ENCODE results near the gene RASL11A. TPM values are rescaled to one million over a fixed set of nuclear protein-coding genes. Genes with fewer than 3 reads are reported as not detected.
A peak's percentile ranks its signal among the peaks of the same experiment; 100 is the strongest.
"Not testable (repeated sequence)": the region's sequence is repeated elsewhere in the genome, so short reads cannot be mapped to it uniquely, and the experiment has no call there.

Gene RASL11A
- total RNA-seq, 1 experiment from 2014 or later, result 6.2 TPM

GRCh38 chr13:27267596-27267995 lies 3.0 kb upstream of the RASL11A start:
- no peak for DNase-seq (ENCODE audit: low read depth)

GRCh38 chr13:27269114-27269665 lies 1.4 kb upstream of the RASL11A start:
- DNase-seq (ENCODE audit: low read depth), result no peak

DNA sequence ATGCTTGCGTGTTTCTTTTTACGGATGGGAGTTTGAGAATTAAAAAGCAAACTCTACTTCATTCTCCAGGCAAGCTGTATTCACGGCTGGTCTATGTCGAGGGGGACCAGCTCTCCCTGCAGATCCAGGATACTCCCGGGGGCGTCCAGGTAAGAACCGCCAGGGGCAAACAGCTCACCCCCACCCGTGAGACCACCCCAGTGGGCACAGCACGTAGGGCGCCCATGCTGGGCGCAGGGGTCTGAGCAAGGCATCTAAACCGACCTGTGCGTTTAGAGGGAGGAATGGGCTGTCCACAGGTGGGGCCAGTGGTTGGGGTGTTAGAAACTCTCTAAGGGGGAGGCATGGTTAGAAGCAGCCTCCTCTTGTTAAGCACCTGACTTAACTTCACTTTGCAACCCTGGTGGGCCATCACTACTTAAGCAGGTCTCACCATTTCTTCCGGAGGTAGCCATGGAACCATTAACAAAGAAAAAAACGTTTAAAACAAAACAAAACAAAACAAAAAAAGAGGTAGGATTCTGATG lies 1.0 kb downstream of the RASL11A start:
- no peak for DNase-seq (ENCODE audit: low read depth)

- no peak for DNase-seq (ENCODE audit: low read depth)
Measured at GRCh38 chr13:27273658-27274425, 3.2 kb downstream of the RASL11A start.

DNA sequence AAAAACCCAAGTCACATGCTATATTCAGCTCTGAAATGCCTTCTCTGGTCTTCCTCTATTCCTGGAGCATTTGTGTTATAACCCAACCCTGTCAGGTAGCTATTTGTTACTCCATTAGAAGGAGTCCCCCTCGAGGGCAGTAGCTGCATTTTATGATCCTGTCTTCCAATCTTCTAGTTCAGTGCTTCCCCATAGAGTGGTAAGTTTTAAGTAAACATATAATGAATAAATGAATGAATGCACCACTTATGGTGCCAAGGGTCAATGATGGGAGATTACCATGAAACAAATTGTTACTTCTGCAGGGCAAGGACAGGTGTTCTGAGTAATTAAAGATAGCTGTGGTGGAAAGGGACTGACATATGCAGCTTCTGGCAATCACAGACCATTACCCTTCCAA lies 4.0 kb downstream of the RASL11A start:
- DNase-seq (ENCODE audit: low read depth), result no peak

DNA sequence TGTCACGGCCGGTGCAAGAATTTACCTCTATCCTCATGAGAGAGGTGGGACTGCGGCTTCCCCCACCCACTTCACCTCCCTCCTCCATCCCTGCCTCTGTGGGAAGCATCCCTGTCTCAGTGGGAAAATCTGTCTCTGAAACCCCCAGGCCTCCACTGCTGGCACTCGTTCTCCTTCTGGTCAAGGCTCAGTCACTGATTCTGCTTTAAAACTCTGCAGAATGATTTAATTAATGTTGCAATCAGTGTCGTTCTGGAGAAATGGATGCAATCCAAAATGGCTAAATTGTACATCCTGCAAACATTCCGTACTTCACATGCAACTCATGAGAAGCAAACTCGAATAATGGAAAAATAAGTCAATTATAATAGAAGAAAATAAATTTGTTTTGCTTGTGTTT lies 5.6 kb downstream of the RASL11A start:
- DNase-seq (ENCODE audit: low read depth), result no peak

GRCh38 chr13:27279506-27279905 lies 8.9 kb downstream of the RASL11A start:
- no peak for DNase-seq (ENCODE audit: low read depth)

GRCh38 chr13:27280009-27280656 lies 9.5 kb downstream of the RASL11A start:
- DNase-seq (ENCODE audit: low read depth), result peak; percentile 13

DNA sequence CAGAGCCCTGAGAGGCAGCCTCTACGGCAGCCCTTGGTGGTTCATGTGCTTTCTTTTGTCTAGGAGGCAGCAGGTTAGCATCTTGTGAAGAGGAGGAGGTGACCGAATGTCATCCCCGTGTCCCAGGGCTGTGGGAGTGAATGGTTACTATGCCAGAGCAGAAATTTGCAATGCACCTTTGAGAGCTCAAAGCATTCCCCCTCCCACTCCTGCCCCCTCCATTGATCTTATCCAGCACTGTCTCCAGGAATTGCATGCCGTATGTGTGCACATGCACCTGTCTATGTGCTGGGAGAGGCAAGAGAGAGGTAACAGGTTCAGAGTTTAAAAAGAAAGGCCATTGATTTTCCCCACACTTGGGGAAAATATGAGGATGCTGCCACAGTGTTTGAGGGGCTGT lies 10.2 kb downstream of the RASL11A start:
- no peak for DNase-seq (ENCODE audit: low read depth)

DNA sequence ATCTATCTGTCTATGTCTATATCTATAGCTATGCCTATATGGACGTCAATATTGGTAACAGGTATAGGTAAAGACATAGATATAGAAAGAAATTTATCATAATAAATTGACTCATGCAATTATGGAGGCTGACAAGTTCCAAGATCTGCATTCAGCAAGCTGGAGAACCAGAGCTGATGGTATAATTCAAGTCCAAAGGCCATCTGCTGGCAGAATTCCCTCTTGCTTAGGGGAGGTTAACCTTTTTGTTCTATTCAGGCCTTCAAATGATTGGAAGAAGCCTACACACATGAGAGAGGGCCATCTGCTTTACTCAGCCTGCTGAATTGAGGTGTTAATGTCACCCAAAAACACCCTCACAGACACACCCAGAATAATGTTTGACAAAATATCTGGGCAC lies 10.8 kb downstream of the RASL11A start:
- no peak for DNase-seq (ENCODE audit: low read depth)

GRCh38 chr13:27283906-27284493 lies 13.4 kb downstream of the RASL11A start:
- peak; percentile 32 for DNase-seq (ENCODE audit: low read depth)

DNA sequence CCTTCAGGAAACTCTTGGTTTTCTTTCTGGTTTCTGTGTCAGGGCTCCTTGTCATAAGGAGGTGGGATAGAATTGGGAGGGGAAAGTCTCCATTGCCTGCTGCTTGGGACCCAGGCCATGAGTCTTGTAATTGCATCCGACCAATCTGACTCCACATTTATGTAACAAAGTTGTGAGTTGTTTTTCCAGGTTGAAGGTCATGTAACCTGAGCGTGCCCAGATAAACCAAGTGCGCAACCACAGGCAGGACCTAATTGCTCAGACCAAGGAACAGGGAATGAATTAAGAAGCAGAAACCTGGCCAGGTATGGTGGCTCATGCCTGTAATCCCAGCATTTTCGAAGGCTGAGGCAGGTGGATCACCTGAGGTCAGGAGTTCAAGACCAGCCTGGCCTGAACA lies 17.8 kb downstream of the RASL11A start:
- no peak for DNase-seq (ENCODE audit: low read depth)

- no peak for DNase-seq (ENCODE audit: low read depth)
Measured at GRCh38 chr13:27289011-27289665, 18.5 kb downstream of the RASL11A start.

GRCh38 chr13:27290715-27291114 lies 20.1 kb downstream of the RASL11A start:
- no peak for DNase-seq (ENCODE audit: low read depth)

GRCh38 chr13:27291967-27292366 lies 21.3 kb downstream of the RASL11A start:
- DNase-seq (ENCODE audit: low read depth), result not testable (repeated sequence)

- DNase-seq (ENCODE audit: low read depth), result no peak
Measured at GRCh38 chr13:27293076-27293691, 22.6 kb downstream of the RASL11A start.

DNA sequence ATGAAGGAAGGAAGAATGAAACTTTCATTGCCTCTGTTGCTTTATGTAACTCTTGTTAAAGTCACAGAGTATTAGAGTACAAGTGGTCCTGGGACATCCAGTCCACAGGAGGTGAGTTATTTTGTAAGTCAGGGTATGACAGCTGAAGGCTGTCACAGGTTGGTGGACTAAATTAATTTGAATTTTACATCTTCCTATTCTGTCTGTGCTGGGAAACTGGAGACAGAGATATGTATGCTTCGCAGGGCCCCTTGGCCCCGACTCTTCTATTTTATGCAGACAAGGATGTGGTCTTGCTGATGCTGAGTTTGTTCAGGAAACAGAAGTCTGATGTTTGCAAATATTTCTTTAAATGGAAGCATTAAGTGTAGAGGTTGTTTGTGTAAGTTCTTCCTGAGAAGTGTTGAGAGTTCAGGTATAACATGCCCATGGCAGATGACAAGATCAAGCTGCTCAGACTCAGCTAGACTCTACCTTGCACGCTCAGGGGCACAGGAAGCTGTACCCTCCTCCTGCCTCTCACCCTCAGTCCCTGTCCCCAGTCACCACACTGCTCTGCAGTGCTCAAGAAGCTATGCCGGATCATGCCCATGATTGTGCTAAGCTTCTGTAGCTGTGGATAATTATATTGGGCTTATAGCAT lies 23.4 kb downstream of the RASL11A start:
- DNase-seq (ENCODE audit: low read depth), result no peak

GRCh38 chr13:27295096-27295495 lies 24.5 kb downstream of the RASL11A start:
- DNase-seq (ENCODE audit: low read depth), result no peak

DNA sequence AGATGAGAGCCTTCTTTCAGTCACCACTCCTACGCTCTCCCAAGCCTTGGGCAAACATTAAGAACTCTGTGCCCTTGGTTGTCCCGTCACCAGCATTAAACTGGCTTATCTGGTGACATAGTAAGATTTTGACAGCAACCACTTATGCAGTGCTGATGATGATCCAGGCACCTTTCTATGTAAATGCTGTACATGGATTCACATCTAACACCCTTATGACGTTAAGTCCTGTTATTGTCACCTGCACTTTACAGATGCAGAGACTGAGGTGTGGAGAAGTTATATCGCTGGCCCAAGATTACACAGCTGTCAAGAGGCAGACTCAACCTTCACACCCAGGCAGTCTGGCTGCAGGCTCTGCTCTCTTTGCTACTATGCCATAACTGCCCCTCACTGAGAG lies 25.0 kb downstream of the RASL11A start:
- DNase-seq (ENCODE audit: low read depth), result no peak

GRCh38 chr13:27296496-27296895 lies 25.9 kb downstream of the RASL11A start:
- DNase-seq (ENCODE audit: low read depth), result no peak

DNA sequence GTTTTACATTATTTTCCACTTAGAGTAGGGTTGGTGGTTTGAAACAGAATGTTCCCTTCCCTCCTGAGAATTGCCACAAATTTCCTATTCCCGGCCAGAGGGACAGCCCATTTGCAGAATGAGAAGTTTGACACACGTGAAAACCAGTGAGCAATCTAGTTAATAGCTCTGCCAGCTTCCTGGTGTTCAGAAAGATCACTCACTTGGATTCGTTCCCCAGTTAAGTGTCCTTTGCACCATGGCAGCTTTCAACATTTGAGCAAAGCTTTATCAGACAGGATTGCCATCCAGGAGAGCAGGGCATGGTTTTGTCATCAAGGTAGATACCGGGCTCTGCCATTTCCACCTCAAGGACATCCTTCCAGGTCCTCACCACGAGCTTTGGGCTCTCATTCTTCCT lies 28.2 kb downstream of the RASL11A start:
- no peak for DNase-seq (ENCODE audit: low read depth)

All from Daoy (cell line).